IMR-90 (cell line): ENCODE data around the gene LONP1. TPM values are rescaled to one million over a fixed set of nuclear protein-coding genes. Genes with fewer than 3 reads are reported as not detected.
A peak's percentile ranks its signal among the peaks of the same experiment; 100 is the strongest.

ENCODE experiments used
- ATAC-seq: fragments of 200-7000 bp; cut with Tn5 transposase; 2 replicates; pipeline ENCODE4 v1.9.1; 2020; ENCODE audit warnings: low read depth, mild to moderate bottlenecking, moderate library complexity
- BruUV-seq: library from RNA; stranded (reverse); fragments of 400-500 nt; replicated peaks from 2 replicates; lab custom pipeline; 2021; lab: Mats Ljungman, UMichigan
- CTCF ChIA-PET: fragments of 300-600 bp; formaldehyde crosslinking; extraction: SDS; loops from one replicate; lab custom pipeline; 2021; ENCODE audit warnings: antibody characterized with exemption; lab: Yijun Ruan, JAX
- POLR2A ChIA-PET: fragments of 300-600 bp; sonication (Branson Sonifier 250); formaldehyde crosslinking; loops from one replicate; lab custom pipeline; 2022; ENCODE audit warnings: antibody characterized with exemption; ENCODE audit not compliant: unreplicated experiment; lab: Charles Lee
- DNase-seq: peaks from one replicate; pipeline ENCODE4 v3.0.0; 2013
- H2AFZ ChIP-seq: replicated peaks from 2 replicates; pipeline ENCODE3; 2013; ENCODE audit warnings: low read length, mild to moderate bottlenecking; ENCODE audit not compliant: poor library complexity
- H2AK5ac ChIP-seq: 2 replicates; pipeline ENCODE4 v1.6.1; 2013; ENCODE audit warnings: low read depth, low read length, inconsistent platforms
- H2AK9ac ChIP-seq: replicated peaks from 2 replicates; pipeline ENCODE3; 2013; ENCODE audit warnings: mild to moderate bottlenecking, low read depth, low read length, moderate library complexity; ENCODE audit not compliant: poor library complexity
- H2BK120ac ChIP-seq: 2 replicates; pipeline ENCODE4 v1.6.1; 2013; ENCODE audit warnings: low read depth, low read length, inconsistent platforms
- H2BK15ac ChIP-seq: 3 replicates; pipeline ENCODE4 v1.6.1; 2013; ENCODE audit warnings: low read depth, low read length, inconsistent platforms
- H2BK20ac ChIP-seq: 2 replicates; pipeline ENCODE4 v1.6.1; 2013; ENCODE audit warnings: low read depth, mild to moderate bottlenecking, inconsistent platforms, low read length, moderate library complexity
- H2BK5ac ChIP-seq: 2 replicates; pipeline ENCODE4 v1.6.1; 2013; ENCODE audit warnings: mild to moderate bottlenecking, low read depth, low read length, inconsistent platforms; ENCODE audit not compliant: poor library complexity, severe bottlenecking
- H3K14ac ChIP-seq: replicated peaks from 2 replicates; pipeline ENCODE4 v1.6.1; 2013; ENCODE audit warnings: low read depth, low read length, inconsistent platforms
- H3K18ac ChIP-seq: 2 replicates; pipeline ENCODE4 v1.6.1; 2013; ENCODE audit warnings: low read depth, low read length, control low read depth
- H3K23ac ChIP-seq: 2 replicates; pipeline ENCODE4 v1.6.1; 2013; ENCODE audit warnings: low read depth, low read length, inconsistent platforms
- H3K27ac ChIP-seq: 2 replicates; pipeline ENCODE4 v1.5.1; 2013; ENCODE audit warnings: mild to moderate bottlenecking, control low read depth, low read length; ENCODE audit not compliant: insufficient read depth
- H3K27me3 ChIP-seq: 2 replicates; pipeline ENCODE4 v1.6.1; 2013; ENCODE audit warnings: low read length; ENCODE audit not compliant: control insufficient read depth, insufficient read depth
- H3K36me3 ChIP-seq: 2 replicates; pipeline ENCODE4 v1.6.1; 2013; ENCODE audit warnings: low read length, mixed read lengths; ENCODE audit not compliant: control insufficient read depth, insufficient read depth
- H3K4ac ChIP-seq: 2 replicates; pipeline ENCODE4 v1.6.1; 2013; ENCODE audit warnings: low read depth, low read length, inconsistent platforms
- H3K4me1 ChIP-seq: 2 replicates; pipeline ENCODE4 v1.6.1; 2013; ENCODE audit warnings: low read length, mixed read lengths; ENCODE audit not compliant: control insufficient read depth, insufficient read depth
- H3K4me2 ChIP-seq: 2 replicates; pipeline ENCODE4 v1.6.1; 2013; ENCODE audit warnings: low read depth, mild to moderate bottlenecking, control low read depth, low read length, moderate library complexity
- H3K4me3 ChIP-seq: 2 replicates; pipeline ENCODE4 v1.5.1; 2013; ENCODE audit warnings: low read depth, mild to moderate bottlenecking, control low read depth, low read length, moderate library complexity; ENCODE audit not compliant: insufficient read depth
- H3K56ac ChIP-seq: 2 replicates; pipeline ENCODE4 v1.6.1; 2013; ENCODE audit warnings: low read length, inconsistent platforms; ENCODE audit not compliant: insufficient read depth; ENCODE audit errors: extremely low read depth
- H3K79me1 ChIP-seq, 2 experiments: 2 replicates each; pipeline ENCODE4 v1.6.1; 2013; ENCODE audit warnings: low read length in 2 of 2, inconsistent platforms in 1 of 2, low read depth in 1 of 2
- H3K9ac ChIP-seq: 2 replicates; pipeline ENCODE4 v1.6.1; 2013; ENCODE audit warnings: low read depth, low read length, control low read depth
- H3K9me1 ChIP-seq: 2 replicates; pipeline ENCODE4 v1.6.1; 2013; ENCODE audit warnings: low read length, inconsistent platforms; ENCODE audit not compliant: insufficient read depth
- H3K9me3 ChIP-seq: 2 replicates; pipeline ENCODE4 v1.6.1; 2013; ENCODE audit warnings: low read length; ENCODE audit not compliant: control insufficient read depth, insufficient read depth
- H4K20me1 ChIP-seq: 2 replicates; pipeline ENCODE4 v1.6.1; 2013; ENCODE audit warnings: low read length, inconsistent platforms; ENCODE audit not compliant: insufficient read depth
- H4K5ac ChIP-seq: 2 replicates; pipeline ENCODE4 v1.6.1; 2013; ENCODE audit warnings: mild to moderate bottlenecking, low read depth, low read length, control low read depth
- H4K8ac ChIP-seq, 2 experiments: 2 replicates each; pipeline ENCODE4 v1.6.1; 2013; ENCODE audit warnings: low read depth in 2 of 2, low read length in 2 of 2, control low read depth in 1 of 2, inconsistent platforms in 1 of 2
- H4K91ac ChIP-seq: 2 replicates; pipeline ENCODE4 v1.6.1; 2013; ENCODE audit warnings: low read depth, low read length, inconsistent platforms; ENCODE audit not compliant: insufficient read depth
- CEBPB ChIP-seq: IDR thresholded peaks from 2 replicates; pipeline ENCODE4 v1.6.1; 2012; ENCODE audit warnings: low read depth, low read length, improper control_type of control experiment
- WGBS, 2 experiments: methylation state at CpG; one replicate each; pipeline versions ENCODE4 v1.1.5 to v1.1.7; 2013; ENCODE audit warnings: missing lambda C conversion rate in 2 of 2; ENCODE audit not compliant: insufficient read length in 1 of 2; ENCODE audit errors: extremely low coverage in 2 of 2; 5-methylcytosine and 5-hydroxymethylcytosine counted together
- dilution Hi-C: fragments of 300-500 bp; cut with HindIII; formaldehyde crosslinking; loops from one replicate; pipeline ENCODE4 v1.14.3; 2018; ENCODE audit warnings: low sequenced_read_pairs; ENCODE audit not compliant: unreplicated experiment
- in situ Hi-C: fragments of 300-500 bp; cut with MboI; formaldehyde crosslinking; loops from 3 replicates; pipeline ENCODE4 v1.14.3; 2019; ENCODE audit warnings: low sequenced_read_pairs, inconsistent platforms, mixed read lengths
- intact Hi-C: fragments of 100-400 bp; cut with micrococcal nuclease; formaldehyde crosslinking; loops from 2 replicates; pipeline ENCODE4 v1.10.0; 2022
- polyA plus RNA-seq, 3 experiments: library from polyadenylated mRNA; depleted of rRNA; stranded (reverse); fragments of >200 nt; gene quantifications; 2 replicates each; pipeline ENCODE4 v1.2.3, GENCODE V29; 2012; ENCODE audit warnings: low replicate concordance in 1 of 3
- total RNA-seq: library from RNA; depleted of rRNA; stranded (reverse); fragments of >200 nt; gene quantifications from 2 replicates; pipeline ENCODE4 v1.2.3, GENCODE V29; 2012
- TF ChIP-seq, protein P1 (sequence below): conservative IDR thresholded peaks from 2 replicates; pipeline ENCODE4 v1.5.1; 2012; ENCODE audit warnings: mild to moderate bottlenecking, low read depth, low read length, improper control_type of control experiment

Gene LONP1
- total and polyA plus RNA-seq, 2 of the 4 experiments (the other 2 are of a cell fraction) = 64.2 to 93.2 TPM

GRCh38 chr19:5719274-5719960 is 529 bp downstream of the LONP1 start:
- Histone ChIP-seq H3K4me3 (peak overlapping the region; percentile 49), H3K18ac (no peak overlapping the region), H3K9me1 (peaks cover 9% of the 10 kb centered on the region), H3K36me3 (peaks cover 6% of the 10 kb centered on the region), H2BK120ac (peak overlapping the region; percentile 71), H4K20me1 (peaks cover 35% of the 10 kb centered on the region), H3K4me2 (peak overlapping the region; percentile 94), H3K56ac (peak overlapping the region; percentile 48), H3K27ac (peak overlapping the region; percentile 74), H3K9me3 (no peaks in the 10 kb centered on the region), H2AK5ac (peak overlapping the region; percentile 78), H3K27me3 (no peaks in the 10 kb centered on the region), H3K79me1 (peaks cover 0 to 27% of the 10 kb centered on the region in 2 experiments; a peak in 2 of 4 replicates), H4K8ac (peak overlapping the region; percentile 49 to 81; a peak in 3 of 4 replicates), H3K23ac (peak overlapping the region; percentile 89), H2AFZ (peak overlapping the region; percentile 100), H4K91ac (peak overlapping the region; percentile 78), H2BK15ac (peak overlapping the region; percentile 86; the same call in 1 of the 3 replicates), H3K4me1 (peaks cover 4% of the 10 kb centered on the region), H2BK20ac (peak overlapping the region; percentile 64), H2BK5ac (peak overlapping the region; percentile 79), H3K4ac (peak overlapping the region; percentile 93), H3K9ac (peak overlapping the region; percentile 89), H2AK9ac (peak overlapping the region; percentile 94), H4K5ac (peak overlapping the region; percentile 14; the same call in 1 of the 2 replicates), H3K14ac (peak overlapping the region; percentile 93)
- intact Hi-C loops (no loop called here), dilution Hi-C loops (no loop called here), in situ Hi-C loops (no loop called here)
- CTCF ChIA-PET = interaction anchor here (0.6 to 1.2 kb wide), 2 partner anchors 9 to 33 kb away, joined by 4 to 7 read pairs; no protein-coding TSS in a partner anchor
- POLR2A ChIA-PET = no interaction called here
- TF ChIP-seq, protein P1, sequence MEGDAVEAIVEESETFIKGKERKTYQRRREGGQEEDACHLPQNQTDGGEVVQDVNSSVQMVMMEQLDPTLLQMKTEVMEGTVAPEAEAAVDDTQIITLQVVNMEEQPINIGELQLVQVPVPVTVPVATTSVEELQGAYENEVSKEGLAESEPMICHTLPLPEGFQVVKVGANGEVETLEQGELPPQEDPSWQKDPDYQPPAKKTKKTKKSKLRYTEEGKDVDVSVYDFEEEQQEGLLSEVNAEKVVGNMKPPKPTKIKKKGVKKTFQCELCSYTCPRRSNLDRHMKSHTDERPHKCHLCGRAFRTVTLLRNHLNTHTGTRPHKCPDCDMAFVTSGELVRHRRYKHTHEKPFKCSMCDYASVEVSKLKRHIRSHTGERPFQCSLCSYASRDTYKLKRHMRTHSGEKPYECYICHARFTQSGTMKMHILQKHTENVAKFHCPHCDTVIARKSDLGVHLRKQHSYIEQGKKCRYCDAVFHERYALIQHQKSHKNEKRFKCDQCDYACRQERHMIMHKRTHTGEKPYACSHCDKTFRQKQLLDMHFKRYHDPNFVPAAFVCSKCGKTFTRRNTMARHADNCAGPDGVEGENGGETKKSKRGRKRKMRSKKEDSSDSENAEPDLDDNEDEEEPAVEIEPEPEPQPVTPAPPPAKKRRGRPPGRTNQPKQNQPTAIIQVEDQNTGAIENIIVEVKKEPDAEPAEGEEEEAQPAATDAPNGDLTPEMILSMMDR = no peak
- peak; percentile 86 for TF ChIP-seq CEBPB
- WGBS, 2 experiments = 0% methylated on average over 33 of the region's 58 CpGs; no CpG with 5 or more reads in 1 of the 2 experiments
- DNase-seq (peak; percentile 13), ATAC-seq (no peak)
- TSS peak; percentile 54 for BruUV-seq
